Measurements from ENCODE around the gene PPP1R13L. TPM values are rescaled to one million over a fixed set of nuclear protein-coding genes. Genes with fewer than 3 reads are reported as not detected.

The PPP1R13L gene
- total and polyA plus RNA-seq, 4 donors, result 0.51 to 7.7 (median 4.9) TPM

GRCh38 chr19:45348367-45349125, 56.3 kb downstream of the PPP1R13L start:
- 83% methylated on average over 23 of the region's 23 CpGs for WGBS
- TF ChIP-seq RXRA (IDR thresholded peaks at IDR 0.05) (no peak), FOXA1 (IDR thresholded peaks at IDR 0.05) (no peak), FOXA2 (IDR thresholded peaks at IDR 0.05) (no peak), ZBTB33 (IDR thresholded peaks at IDR 0.05) (no peak), NR2F2 (IDR thresholded peaks at IDR 0.05) (no peak), EGR1 (IDR thresholded peaks at IDR 0.05; ENCODE audit: low read depth in 2 of 2) (no peak), ATF3 (IDR thresholded peaks at IDR 0.05) (no peak), HNF4G (IDR thresholded peaks at IDR 0.05) (no peak), REST (IDR thresholded peaks at IDR 0.05) (no peak), TAF1 (conservative IDR thresholded peaks at IDR 0.05) (no peak), HNF4A (conservative IDR thresholded peaks at IDR 0.05) (no peak), SP1 (IDR thresholded peaks at IDR 0.05) (no peak), RAD21 (IDR thresholded peaks at IDR 0.05) (no peak), JUND (IDR thresholded peaks at IDR 0.05) (no peak), GABPA (IDR thresholded peaks at IDR 0.05 in 1 of 2, conservative IDR thresholded peaks at IDR 0.05 in 1 of 2) (no peak), MAX (IDR thresholded peaks at IDR 0.05) (no peak), CTCF (IDR thresholded peaks at IDR 0.05; ENCODE audit: low read depth, low read length, missing input control) (no peak)
- DNase-seq (ENCODE audit: low spot score), result no peak

More at GRCh38 chr19:45348367-45349125, 56.3 kb downstream of the PPP1R13L start:
- Histone ChIP-seq H3K9me3 (ENCODE audit: control insufficient read depth in 4 of 4, low read length in 3 of 4) (no peaks in the 10 kb centered on the region), H3K4me3 (ENCODE audit: low read depth in 1 of 3, low read length in 3 of 3) (no peak overlapping the region), H3K27ac (ENCODE audit: low read depth in 1 of 2, low read length in 2 of 2) (no peak overlapping the region), H3K9ac (ENCODE audit: low read depth in 1 of 2, low read length in 2 of 2) (no peak overlapping the region), H3K36me3 (ENCODE audit: control insufficient read depth in 4 of 4, insufficient read depth in 3 of 4, low read depth in 1 of 4, low read length in 3 of 4) (peaks cover 0 to 25% (median 2%) of the 10 kb centered on the region in 4 donors), H3K4me1 (ENCODE audit: control insufficient read depth in 4 of 4, insufficient read depth in 4 of 4, low read length in 3 of 4) (no peaks in the 10 kb centered on the region), H3K27me3 (ENCODE audit: control insufficient read depth in 4 of 4, insufficient read depth in 4 of 4, low read length in 3 of 4) (no peaks in the 10 kb centered on the region)
